GM10266 (cell line): ENCODE data around the gene KRTAP27-1.

ENCODE experiments used
- DNase-seq: peaks from one replicate; pipeline ENCODE4 v3.0.0; 2012; ENCODE audit errors: extremely low spot score
- CTCF ChIP-seq: IDR thresholded peaks from 2 replicates; pipeline ENCODE4 v1.5.1; 2012; ENCODE audit warnings: mild to moderate bottlenecking, low read depth; ENCODE audit not compliant: control insufficient read depth, insufficient read depth; ENCODE audit errors: missing control alignments

The KRTAP27-1 gene

GRCh38 chr21:30332681-30333080 lies 4.8 kb downstream of the KRTAP27-1 start:
- TF ChIP-seq CTCF = no peak
- no peak for DNase-seq

- TF ChIP-seq CTCF = no peak
- DNase-seq = no peak
Measured at GRCh38 chr21:30329203-30329875, 8.2 kb downstream of the KRTAP27-1 start.

- TF ChIP-seq CTCF = no peak
- DNase-seq = no peak
Measured at GRCh38 chr21:30326390-30326789, 11.1 kb downstream of the KRTAP27-1 start.

GRCh38 chr21:30320215-30320614 lies 17.3 kb downstream of the KRTAP27-1 start, which contains the start of gene KRTAP26-1:
Gene KRTAP26-1, minus strand, starts transcription at chr21:30320315. Its CDS starts 280 bp downstream, at chr21:30320035.
- DNase-seq = no peak
- no peak for TF ChIP-seq CTCF

GRCh38 chr21:30315701-30316100 lies 21.8 kb downstream of the KRTAP27-1 start:
- no peak for TF ChIP-seq CTCF

GRCh38 chr21:30306884-30307283 lies 30.6 kb downstream of the KRTAP27-1 start:
- no peak for DNase-seq
- no peak for TF ChIP-seq CTCF

More at GRCh38 chr21:30315701-30316100, 21.8 kb downstream of the KRTAP27-1 start:
- no peak for DNase-seq

- no peak for DNase-seq
- TF ChIP-seq CTCF = no peak
Measured at GRCh38 chr21:30305136-30305535, 32.4 kb downstream of the KRTAP27-1 start.
